Karpas-422 (cell line): ENCODE measurements around the gene LYVE1. TPM values are rescaled to one million over a fixed set of nuclear protein-coding genes. Genes with fewer than 3 reads are reported as not detected.

Experiments
- DNase-seq: peaks from one replicate; pipeline ENCODE4 v3.0.0-alpha.2; 2015
- H2AFZ ChIP-seq: fragments of 200-600 bp; sonication (generic); 2 replicates; pipeline ENCODE4 v1.6.1; 2014; ENCODE audit warnings: antibody characterized with exemption, low read length, mixed read lengths
- H3K27ac ChIP-seq: fragments of 200-600 bp; sonication (generic); 2 replicates; pipeline ENCODE4 v1.5.1; 2014; ENCODE audit warnings: mild to moderate bottlenecking, low read length, moderate library complexity
- H3K27me3 ChIP-seq: fragments of 200-600 bp; sonication (generic); 2 replicates; pipeline ENCODE4 v1.6.1; 2014; ENCODE audit warnings: low read length, mixed read lengths
- H3K36me3 ChIP-seq: fragments of 200-600 bp; sonication (generic); 2 replicates; pipeline ENCODE4 v1.6.1; 2014; ENCODE audit warnings: low read length, mixed read lengths; ENCODE audit not compliant: insufficient read depth
- H3K4me1 ChIP-seq: fragments of 200-600 bp; sonication (generic); 2 replicates; pipeline ENCODE4 v1.6.1; 2014; ENCODE audit warnings: mild to moderate bottlenecking, low read length, mixed read lengths
- H3K4me2 ChIP-seq: fragments of 200-600 bp; sonication (generic); 2 replicates; pipeline ENCODE4 v1.6.1; 2014; ENCODE audit warnings: low read length, low read depth, mild to moderate bottlenecking; ENCODE audit not compliant: poor library complexity, severe bottlenecking
- H3K4me3 ChIP-seq: fragments of 200-600 bp; sonication (generic); 2 replicates; pipeline ENCODE4 v1.5.1; 2014; ENCODE audit warnings: mild to moderate bottlenecking, antibody characterized with exemption, low read length, mixed read lengths
- H3K79me2 ChIP-seq: fragments of 200-600 bp; sonication (generic); 2 replicates; pipeline ENCODE4 v1.6.1; 2014; ENCODE audit warnings: mild to moderate bottlenecking, low read length, mixed read lengths
- H3K9ac ChIP-seq: fragments of 200-600 bp; sonication (generic); 2 replicates; pipeline ENCODE4 v1.6.0; 2014; ENCODE audit warnings: low read length
- H3K9me2 ChIP-seq: fragments of 200-600 bp; sonication (generic), shearing (Covaris generic); replicated peaks from 2 replicates; pipeline ENCODE4 v1.6.0; 2014; ENCODE audit warnings: mild to moderate bottlenecking, low read length, moderate library complexity; ENCODE audit not compliant: insufficient read depth
- H3K9me3 ChIP-seq: fragments of 300-700, 200-600 bp; sonication (generic); 2 replicates; pipeline ENCODE4 v1.6.1; 2014; ENCODE audit warnings: low read length, mixed read lengths
- H4K20me1 ChIP-seq: fragments of 200-600 bp; sonication (generic); 2 replicates; pipeline ENCODE4 v1.6.1; 2014; ENCODE audit warnings: mild to moderate bottlenecking, antibody characterized with exemption, low read length, low read depth; ENCODE audit not compliant: insufficient read depth
- total RNA-seq: library from RNA; depleted of rRNA; stranded (reverse); fragments of >200 nt; shearing (Covaris generic); gene quantifications from 2 replicates; pipeline ENCODE4 v1.2.3, GENCODE V29; 2014; ENCODE audit warnings: low replicate concordance

Gene LYVE1
- total RNA-seq, 1 experiment from 2014 or later, result not detected

DNA sequence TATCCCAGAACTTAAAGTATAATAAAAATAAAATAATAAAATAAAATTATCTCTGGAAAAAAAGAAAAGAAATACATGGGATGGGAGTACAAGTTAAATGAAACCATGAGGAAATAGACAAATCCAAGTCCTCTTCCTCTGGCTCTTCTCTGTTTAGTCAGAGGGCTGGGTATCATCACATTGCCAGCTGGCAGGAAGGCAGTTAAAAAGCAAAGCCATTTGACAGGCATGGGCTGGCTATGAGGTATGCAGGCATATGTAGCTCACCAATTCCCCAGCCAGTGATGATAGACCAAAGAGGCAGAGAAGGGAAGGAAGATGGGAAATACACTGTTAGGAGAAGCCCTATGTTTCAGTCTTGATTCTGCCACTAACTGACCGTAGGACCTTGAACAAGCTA lies 6.5 kb downstream of the LYVE1 start:
- H3K27me3 ChIP-seq, result no peaks in the 10 kb centered on the region
- no peaks in the 10 kb centered on the region for H3K36me3 ChIP-seq
- H3K4me3 ChIP-seq, result no peak overlapping the region
- H3K9me3 ChIP-seq, result no peaks in the 10 kb centered on the region
- H3K9me2 ChIP-seq, result no peaks in the 10 kb centered on the region
- H3K27ac ChIP-seq, result no peak overlapping the region
- no peaks in the 10 kb centered on the region for H3K4me1 ChIP-seq
- no peaks in the 10 kb centered on the region for H4K20me1 ChIP-seq
- no peak overlapping the region for H3K9ac ChIP-seq
- no peak overlapping the region for H3K4me2 ChIP-seq
- no peak overlapping the region for H2AFZ ChIP-seq
- no peak for DNase-seq
- H3K79me2 ChIP-seq, result no peaks in the 10 kb centered on the region

DNA sequence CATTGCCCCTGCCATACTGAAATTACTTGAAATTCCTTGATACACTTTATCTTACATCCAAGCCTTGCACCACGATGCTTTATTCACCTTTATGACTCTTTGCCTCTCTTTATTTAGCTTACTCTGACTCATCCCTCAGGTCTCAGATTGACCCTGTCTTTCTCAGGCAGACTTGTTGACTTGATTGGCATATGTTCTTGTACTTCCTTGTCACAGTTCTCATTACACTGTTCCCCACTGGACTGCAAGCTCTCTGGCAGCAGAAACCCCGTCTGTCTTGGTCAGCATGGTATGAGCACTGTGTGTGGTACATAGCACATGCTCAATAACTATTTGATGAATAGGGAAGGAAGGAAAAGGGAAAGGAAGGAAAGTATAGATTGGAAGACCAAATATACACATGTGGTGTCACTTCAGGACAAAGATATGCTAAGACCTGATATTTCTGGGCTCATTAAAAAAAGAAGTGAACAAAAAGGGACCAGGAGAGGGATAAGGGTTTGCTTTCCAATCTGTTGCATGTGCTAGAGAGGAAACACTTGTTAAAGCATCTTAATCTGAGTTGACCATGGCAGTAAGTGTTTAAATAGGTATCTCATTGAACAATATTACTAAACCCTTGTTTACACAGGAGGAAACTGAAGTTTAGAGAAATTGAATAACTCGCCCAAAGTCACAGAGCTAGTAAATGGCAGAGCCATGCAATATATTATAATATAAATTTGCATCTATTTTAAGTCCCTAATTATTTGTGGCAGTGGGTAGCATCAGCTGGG lies 7.2 kb downstream of the LYVE1 start:
- H4K20me1 ChIP-seq, result no peaks in the 10 kb centered on the region
- no peaks in the 10 kb centered on the region for H3K9me3 ChIP-seq
- H3K27me3 ChIP-seq, result no peaks in the 10 kb centered on the region
- no peaks in the 10 kb centered on the region for H3K36me3 ChIP-seq
- H3K9me2 ChIP-seq, result no peaks in the 10 kb centered on the region
- H3K27ac ChIP-seq, result no peak overlapping the region
- no peaks in the 10 kb centered on the region for H3K4me1 ChIP-seq
- DNase-seq, result no peak
- H3K79me2 ChIP-seq, result no peaks in the 10 kb centered on the region
- H2AFZ ChIP-seq, result no peak overlapping the region
- H3K9ac ChIP-seq, result no peak overlapping the region
- no peak overlapping the region for H3K4me2 ChIP-seq
- no peak overlapping the region for H3K4me3 ChIP-seq

DNA sequence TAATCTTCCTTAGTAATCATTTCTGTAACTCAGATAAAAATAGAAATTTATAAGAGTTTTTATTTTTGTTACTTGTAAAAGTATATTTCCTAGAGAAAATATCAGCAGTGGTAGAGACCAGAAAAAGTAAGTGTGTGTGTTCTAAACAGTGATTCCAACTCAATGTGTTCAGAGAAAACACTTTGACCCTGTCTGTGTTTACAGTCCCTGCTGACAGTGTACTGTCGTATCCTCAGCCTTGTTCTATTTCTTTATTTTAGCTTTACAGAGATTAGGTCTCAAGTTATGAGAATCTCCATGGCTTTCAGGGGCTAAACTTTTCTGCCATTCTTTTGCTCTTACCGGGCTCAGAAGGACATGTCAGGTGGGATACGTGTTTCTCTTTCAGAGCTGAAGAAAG lies 10.2 kb downstream of the LYVE1 start:
- H3K9ac ChIP-seq, result no peak overlapping the region
- no peak overlapping the region for H2AFZ ChIP-seq
- no peak overlapping the region for H3K4me3 ChIP-seq
- H3K9me2 ChIP-seq, result no peaks in the 10 kb centered on the region
- H3K27ac ChIP-seq, result no peak overlapping the region
- H3K36me3 ChIP-seq, result no peaks in the 10 kb centered on the region
- H3K27me3 ChIP-seq, result no peaks in the 10 kb centered on the region
- no peaks in the 10 kb centered on the region for H3K9me3 ChIP-seq
- no peaks in the 10 kb centered on the region for H4K20me1 ChIP-seq
- no peaks in the 10 kb centered on the region for H3K79me2 ChIP-seq
- no peaks in the 10 kb centered on the region for H3K4me1 ChIP-seq
- H3K4me2 ChIP-seq, result no peak overlapping the region
- DNase-seq, result no peak

DNA sequence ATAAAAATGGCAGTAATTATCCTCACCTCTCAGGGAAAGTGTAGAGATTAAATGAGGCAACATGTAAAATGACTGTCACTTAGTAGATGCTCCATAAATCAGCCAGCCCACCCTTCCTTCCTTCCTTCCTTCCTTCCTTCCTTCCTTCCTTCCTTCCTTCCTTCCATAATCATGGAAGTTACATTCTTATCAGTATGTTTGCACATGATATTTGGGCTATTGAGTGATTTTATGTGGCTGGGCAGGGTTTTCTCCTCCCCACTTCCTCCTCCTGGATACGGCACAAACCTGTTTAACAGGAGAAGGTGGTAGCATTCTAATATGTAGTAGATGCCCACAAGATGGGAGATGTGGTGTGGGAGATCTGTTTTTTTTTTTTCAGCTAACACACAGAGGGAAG lies 11.9 kb downstream of the LYVE1 start:
- H3K4me2 ChIP-seq, result no peak overlapping the region
- no peaks in the 10 kb centered on the region for H3K36me3 ChIP-seq
- no peak overlapping the region for H3K27ac ChIP-seq
- no peaks in the 10 kb centered on the region for H3K79me2 ChIP-seq
- no peak overlapping the region for H3K4me3 ChIP-seq
- no peak overlapping the region for H3K9ac ChIP-seq
- no peaks in the 10 kb centered on the region for H3K9me2 ChIP-seq
- DNase-seq, result peak; percentile 15
- H2AFZ ChIP-seq, result no peak overlapping the region
- no peaks in the 10 kb centered on the region for H4K20me1 ChIP-seq
- no peaks in the 10 kb centered on the region; the same call in 1 of the 2 replicates for H3K27me3 ChIP-seq
- H3K4me1 ChIP-seq, result no peaks in the 10 kb centered on the region
- H3K9me3 ChIP-seq, result no peaks in the 10 kb centered on the region

DNA sequence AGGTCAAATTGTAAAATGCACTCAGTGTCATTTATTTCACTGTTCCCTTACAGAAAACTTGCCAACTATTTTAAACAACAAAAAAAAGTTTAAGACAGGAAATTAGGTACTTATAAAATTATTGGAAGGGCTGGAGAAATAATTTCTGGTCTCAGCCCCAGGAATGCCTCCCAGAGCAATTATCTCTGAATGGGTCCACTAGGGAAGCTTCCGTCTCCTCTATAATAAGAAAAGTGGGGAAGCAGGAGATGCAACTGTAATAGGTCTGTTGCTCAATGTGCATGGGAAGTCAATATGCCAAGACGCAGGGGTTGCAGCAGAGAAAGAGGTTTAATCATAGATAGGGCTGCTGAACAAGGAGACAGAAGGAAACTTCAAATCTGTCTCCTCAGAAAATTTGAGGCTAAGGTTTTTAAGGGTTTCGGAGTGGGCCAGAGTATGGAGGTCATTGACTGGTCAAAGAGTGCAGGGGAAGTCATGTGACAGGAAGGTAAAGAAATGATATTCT lies 16.6 kb downstream of the LYVE1 start:
- H3K36me3 ChIP-seq, result no peaks in the 10 kb centered on the region

DNA sequence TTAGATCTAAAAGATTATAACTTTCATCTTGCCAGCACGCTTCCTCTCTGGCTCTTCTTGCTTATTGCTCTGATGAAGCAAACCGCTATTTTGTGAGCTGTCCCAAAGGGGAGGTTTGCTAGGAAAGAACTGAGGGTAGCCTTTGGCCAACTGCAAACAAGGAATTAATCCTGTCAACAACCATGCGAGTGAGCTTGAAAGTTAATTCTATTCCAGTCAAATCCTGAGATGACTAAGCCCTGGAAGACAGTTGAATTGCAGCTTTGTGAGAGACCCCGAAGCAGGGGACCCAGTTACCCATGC lies 17.2 kb downstream of the LYVE1 start:
- no peaks in the 10 kb centered on the region for H3K36me3 ChIP-seq
- no peak for DNase-seq
- H3K27me3 ChIP-seq, result no peaks in the 10 kb centered on the region; the same call in 1 of the 2 replicates
- no peak overlapping the region for H3K27ac ChIP-seq
- no peaks in the 10 kb centered on the region for H3K9me3 ChIP-seq
- no peak overlapping the region for H3K9ac ChIP-seq
- no peaks in the 10 kb centered on the region for H3K79me2 ChIP-seq
- no peak overlapping the region for H3K4me2 ChIP-seq
- no peak overlapping the region for H2AFZ ChIP-seq
- no peak overlapping the region for H3K4me3 ChIP-seq
- no peaks in the 10 kb centered on the region for H3K9me2 ChIP-seq
- H3K4me1 ChIP-seq, result no peaks in the 10 kb centered on the region
- H4K20me1 ChIP-seq, result no peaks in the 10 kb centered on the region

More for the DNA sequence above, 16.6 kb downstream of the LYVE1 start:
- Histone ChIP-seq H3K9me3 (no peaks in the 10 kb centered on the region), H3K4me3 (no peak overlapping the region), H3K4me1 (no peaks in the 10 kb centered on the region), H2AFZ (no peak overlapping the region), H4K20me1 (no peaks in the 10 kb centered on the region), H3K79me2 (no peaks in the 10 kb centered on the region), H3K27me3 (no peaks in the 10 kb centered on the region; the same call in 1 of the 2 replicates), H3K9me2 (no peaks in the 10 kb centered on the region), H3K9ac (no peak overlapping the region), H3K4me2 (no peak overlapping the region), H3K27ac (no peak overlapping the region)
- no peak for DNase-seq

DNA sequence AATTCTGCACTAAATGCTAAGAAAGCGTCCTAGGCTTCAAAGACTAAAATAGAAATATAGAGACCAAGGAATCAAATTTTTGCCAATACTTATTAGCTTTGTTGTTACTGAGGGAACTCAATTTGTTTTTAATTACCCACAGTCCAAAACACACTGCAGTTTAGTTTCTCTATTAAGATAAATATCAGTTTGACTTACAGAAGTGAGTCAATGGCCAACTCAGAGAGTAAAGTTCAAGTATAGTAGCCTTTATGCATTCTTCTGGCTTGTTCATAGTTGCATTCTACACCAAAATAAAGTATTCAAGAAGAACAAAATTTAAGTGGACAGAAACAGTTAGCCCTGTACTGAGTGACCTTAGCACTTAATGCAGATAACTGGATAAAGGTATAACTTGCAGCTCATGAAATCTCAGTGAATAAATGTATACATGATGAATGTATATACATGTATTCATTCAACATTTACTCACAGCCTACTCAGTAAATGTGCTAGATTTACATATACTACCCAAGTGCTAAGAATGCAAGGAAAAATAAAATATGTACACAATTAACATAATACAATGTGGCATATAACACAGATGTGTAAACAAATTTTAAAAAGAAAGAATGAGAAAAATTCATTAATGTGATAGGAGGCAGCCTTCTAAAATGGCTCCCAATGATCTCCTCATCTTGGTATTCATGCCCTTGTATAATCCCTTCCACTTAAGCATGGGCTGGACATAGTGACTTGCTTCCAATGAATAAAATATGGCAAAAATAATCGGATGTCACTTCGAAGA lies 17.8 kb downstream of the LYVE1 start:
- no peak overlapping the region for H2AFZ ChIP-seq
- no peaks in the 10 kb centered on the region for H3K36me3 ChIP-seq
- no peaks in the 10 kb centered on the region; the same call in 1 of the 2 replicates for H3K27me3 ChIP-seq
- no peaks in the 10 kb centered on the region for H3K9me3 ChIP-seq
- no peak overlapping the region for H3K4me3 ChIP-seq
- H3K4me2 ChIP-seq, result no peak overlapping the region
- no peak overlapping the region for H3K9ac ChIP-seq
- H4K20me1 ChIP-seq, result no peaks in the 10 kb centered on the region
- no peaks in the 10 kb centered on the region for H3K79me2 ChIP-seq
- no peak overlapping the region for H3K27ac ChIP-seq
- no peaks in the 10 kb centered on the region for H3K9me2 ChIP-seq
- no peak for DNase-seq
- H3K4me1 ChIP-seq, result peaks cover 3% of the 10 kb centered on the region
